RWPE1 (cell line): Measurements from ENCODE around the gene PABPC3.

Experiments used
- CTCF ChIA-PET: fragments of 350-600 bp; sonication (Branson Sonifier 250); formaldehyde crosslinking; extraction: SDS; loops from one replicate; lab custom pipeline; 2021; lab: Yijun Ruan, JAX
- POLR2A ChIA-PET: fragments of 400-600 bp; formaldehyde crosslinking; extraction: SDS; loops from one replicate; lab custom pipeline; 2020; ENCODE audit warnings: antibody characterized with exemption; ENCODE audit not compliant: low non-redundant PET; lab: Yijun Ruan, JAX
- DNase-seq: peaks from one replicate; pipeline ENCODE4 v3.0.0; 2012; ENCODE audit warnings: low spot score
- H3K27ac ChIP-seq: fragments of 450-650 bp; 2 replicates; pipeline ENCODE4 v1.5.1; 2017
- CTCF ChIP-seq: fragments of 450-650 bp; conservative IDR thresholded peaks from 2 replicates; pipeline ENCODE4 v1.5.1; 2017; ENCODE audit warnings: low read depth, mild to moderate bottlenecking

Gene PABPC3

GRCh38 chr13:25116044-25116443, 20.1 kb downstream of the PABPC3 start:
- DNase-seq: no peak
- ChIA-PET CTCF (no interaction called here), POLR2A (no interaction called here)
- TF ChIP-seq CTCF: no peak
- H3K27ac ChIP-seq: no peak overlapping the region

GRCh38 chr13:25117312-25117711, 21.4 kb downstream of the PABPC3 start:
- no peak for DNase-seq
- CTCF ChIA-PET: no interaction called here
- H3K27ac ChIP-seq: no peak overlapping the region
- POLR2A ChIA-PET: no interaction called here
- TF ChIP-seq CTCF: no peak

- POLR2A ChIA-PET: no interaction called here
- CTCF ChIA-PET: interaction anchor here (0.6 kb wide), 1 partner anchor 32 kb away, joined by 3 read pairs; no protein-coding TSS in a partner anchor
- no peak for TF ChIP-seq CTCF
- H3K27ac ChIP-seq: no peak overlapping the region
- DNase-seq: no peak
Measured at GRCh38 chr13:25118378-25118905, 22.5 kb downstream of the PABPC3 start.

GRCh38 chr13:25130944-25131343, 35.0 kb downstream of the PABPC3 start:
- DNase-seq: no peak
- no peak overlapping the region for H3K27ac ChIP-seq
- ChIA-PET POLR2A (no interaction called here), CTCF (interaction anchor here (0.6 kb wide), 1 partner anchor 1658 kb away, joined by 3 read pairs; no protein-coding TSS in a partner anchor)
- TF ChIP-seq CTCF: no peak

- no peak overlapping the region for H3K27ac ChIP-seq
- POLR2A ChIA-PET: no interaction called here
- CTCF ChIA-PET: interaction anchor here (0.6 kb wide), 1 partner anchor 22 kb away, joined by 4 read pairs; no protein-coding TSS in a partner anchor
- TF ChIP-seq CTCF: no peak
- DNase-seq: no peak
Measured at GRCh38 chr13:25131881-25132420, 36.0 kb downstream of the PABPC3 start.

GRCh38 chr13:25132751-25133390, 36.9 kb downstream of the PABPC3 start:
- TF ChIP-seq CTCF: no peak
- DNase-seq: no peak
- ChIA-PET POLR2A (no interaction called here), CTCF (no interaction called here)
- no peak overlapping the region for H3K27ac ChIP-seq
